ENCODE measurements around the gene IGFBP3. TPM values are rescaled to one million over a fixed set of nuclear protein-coding genes. Genes with fewer than 3 reads are reported as not detected.

Gene IGFBP3
- total RNA-seq, 1 donor from 2014 or later, result not detected

GRCh38 chr7:45881759-45882464, 39.2 kb downstream of the IGFBP3 start:
- Mint-ChIP-seq H3K36me3 (ENCODE audit: low read depth) (no peaks in the 10 kb centered on the region), H3K27ac (no peak overlapping the region), H3K27me3 (peaks cover 16% of the 10 kb centered on the region), H3K4me1 (no peaks in the 10 kb centered on the region), H3K4me3 (no peak overlapping the region), H3K9me3 (peaks cover 15% of the 10 kb centered on the region)
- intact Hi-C loops (cut with micrococcal nuclease), result no loop called here
- POLR2A ChIA-PET, result no interaction called here
- no peak for ATAC-seq (ENCODE audit: low read depth)
- DNase-seq, result no peak
- CTCF ChIA-PET, result interaction anchor here (0.6 kb wide), 1 partner anchor 9 kb away, joined by 3 read pairs; no protein-coding TSS in a partner anchor
- TF ChIP-seq CTCF (IDR thresholded peaks at IDR 0.05), result no peak

- no peaks in the 10 kb centered on the region for H3K36me3 Mint-ChIP-seq (ENCODE audit: low read depth)
- TF ChIP-seq CTCF (IDR thresholded peaks at IDR 0.05), result no peak
- no peak overlapping the region for H3K4me3 Mint-ChIP-seq
- H3K27ac Mint-ChIP-seq, result no peak overlapping the region
- H3K4me1 Mint-ChIP-seq, result no peaks in the 10 kb centered on the region
- intact Hi-C loops (cut with micrococcal nuclease), result no loop called here
- H3K9me3 Mint-ChIP-seq, result peaks cover 15% of the 10 kb centered on the region
- CTCF ChIA-PET, result no interaction called here
- POLR2A ChIA-PET, result no interaction called here
- no peak for ATAC-seq (ENCODE audit: low read depth)
- peaks cover 11% of the 10 kb centered on the region for H3K27me3 Mint-ChIP-seq
- no peak for DNase-seq
Measured at GRCh38 chr7:45881280-45881758, 39.8 kb downstream of the IGFBP3 start.

GRCh38 chr7:45880433-45880860, 40.6 kb downstream of the IGFBP3 start:
- Mint-ChIP-seq H3K27ac (no peak overlapping the region), H3K9me3 (peaks cover 15% of the 10 kb centered on the region)

GRCh38 chr7:45878457-45879144, 42.5 kb downstream of the IGFBP3 start:
- ATAC-seq (ENCODE audit: low read depth), result no peak
- Mint-ChIP-seq H3K4me3 (no peak overlapping the region), H3K27ac (no peak overlapping the region), H3K4me1 (no peaks in the 10 kb centered on the region), H3K36me3 (ENCODE audit: low read depth) (no peaks in the 10 kb centered on the region), H3K9me3 (peaks cover 15% of the 10 kb centered on the region), H3K27me3 (peaks cover 2% of the 10 kb centered on the region)
- no peak for DNase-seq
- intact Hi-C loops (cut with micrococcal nuclease), result no loop called here
- ChIA-PET CTCF (no interaction called here), POLR2A (no interaction called here)
- no peak for TF ChIP-seq CTCF (IDR thresholded peaks at IDR 0.05)

More at GRCh38 chr7:45880433-45880860, 40.6 kb downstream of the IGFBP3 start:
- POLR2A ChIA-PET, result no interaction called here
- no peak overlapping the region for H3K4me3 Mint-ChIP-seq
- no peak for DNase-seq
- CTCF ChIA-PET, result no interaction called here
- no peaks in the 10 kb centered on the region for H3K4me1 Mint-ChIP-seq
- H3K27me3 Mint-ChIP-seq, result peaks cover 10% of the 10 kb centered on the region
- no peak for ATAC-seq (ENCODE audit: low read depth)
- no peaks in the 10 kb centered on the region for H3K36me3 Mint-ChIP-seq (ENCODE audit: low read depth)
- intact Hi-C loops (cut with micrococcal nuclease), result no loop called here
- no peak for TF ChIP-seq CTCF (IDR thresholded peaks at IDR 0.05)

- no peak for TF ChIP-seq CTCF (IDR thresholded peaks at IDR 0.05)
- H3K4me3 Mint-ChIP-seq, result no peak overlapping the region
- ChIA-PET CTCF (no interaction called here), POLR2A (no interaction called here)
- no peak overlapping the region for H3K27ac Mint-ChIP-seq
- intact Hi-C loops (cut with micrococcal nuclease), result no loop called here
- ATAC-seq (ENCODE audit: low read depth) (no peak), DNase-seq (no peak)
- no peaks in the 10 kb centered on the region for H3K36me3 Mint-ChIP-seq (ENCODE audit: low read depth)
- no peaks in the 10 kb centered on the region for H3K4me1 Mint-ChIP-seq
- H3K9me3 Mint-ChIP-seq, result peaks cover 15% of the 10 kb centered on the region
- H3K27me3 Mint-ChIP-seq, result no peaks in the 10 kb centered on the region
Measured at GRCh38 chr7:45876519-45876918, 44.6 kb downstream of the IGFBP3 start.
